Immature natural killer cell (primary cell): ENCODE measurements around the gene NFKB2. TPM values are rescaled to one million over a fixed set of nuclear protein-coding genes. Genes with fewer than 3 reads are reported as not detected.
A peak's percentile ranks its signal among the peaks of the same experiment; 100 is the strongest.

Experiments used
- DNase-seq, 3 donors: peaks; one replicate each; pipeline ENCODE4 v3.0.0; 2022; ENCODE audit warnings: mixed read lengths in 1 of 3
- H3K27ac Mint-ChIP-seq, 6 donors: one replicate each; pipeline ENCODE4 v1.8.0; 2020; ENCODE audit warnings: mixed read lengths in 6 of 6, mild to moderate bottlenecking in 5 of 6, inconsistent platforms in 4 of 6, moderate library complexity in 3 of 6
- H3K27me3 Mint-ChIP-seq, 3 donors: one replicate each; pipeline ENCODE4 v1.8.0; 2020 to 2021; ENCODE audit warnings: low read depth in 3 of 3, mild to moderate bottlenecking in 3 of 3, mixed read lengths in 3 of 3, moderate library complexity in 3 of 3, inconsistent platforms in 1 of 3
- H3K36me3 Mint-ChIP-seq, 3 donors: one replicate each; pipeline ENCODE4 v1.8.0; 2020; ENCODE audit warnings: mixed read lengths in 3 of 3, inconsistent platforms in 2 of 3, mild to moderate bottlenecking in 2 of 3
- H3K4me1 Mint-ChIP-seq, 2 donors: one replicate each; pipeline ENCODE4 v1.8.0; 2020; ENCODE audit warnings: inconsistent platforms in 2 of 2, mild to moderate bottlenecking in 2 of 2, mixed read lengths in 2 of 2, moderate library complexity in 1 of 2
- H3K4me3 Mint-ChIP-seq, 5 donors: one replicate each; pipeline ENCODE4 v1.8.0; 2020; ENCODE audit warnings: mild to moderate bottlenecking in 5 of 5, mixed read lengths in 5 of 5, inconsistent platforms in 3 of 5, moderate library complexity in 3 of 5
- H3K9me3 Mint-ChIP-seq, 6 donors: one replicate each; pipeline ENCODE4 v1.8.0; 2020; ENCODE audit warnings: mild to moderate bottlenecking in 6 of 6, mixed read lengths in 6 of 6, inconsistent platforms in 4 of 6, moderate library complexity in 3 of 6
- polyA plus RNA-seq, 3 donors: library from polyadenylated mRNA; unstranded; fragments of 300-500 nt; fragmentation: Illumina TruSeq; gene quantifications; one replicate each; pipeline ENCODE4 v1.2.3, GENCODE V29; 2021

NFKB2 gene
- polyA plus RNA-seq, 3 donors from 2014 or later = 3.6 to 11.4 (median 5.0) TPM

GRCh38 chr10:102449321-102450123 lies 54.0 kb downstream of the NFKB2 start:
- Mint-ChIP-seq H3K36me3 (no peaks in the 10 kb centered on the region), H3K9me3 (no peaks in the 10 kb centered on the region), H3K4me3 (peak overlapping the region; percentile 95 to 97 (median 96)), H3K4me1 (peaks cover 21 to 26% of the 10 kb centered on the region in 2 donors), H3K27me3 (peaks cover 0 to 7% (median 3%) of the 10 kb centered on the region in 3 donors), H3K27ac (peak overlapping the region; percentile 89 to 96 (median 96))
- DNase-seq = peak; percentile 78 to 85 (median 82)

DNA sequence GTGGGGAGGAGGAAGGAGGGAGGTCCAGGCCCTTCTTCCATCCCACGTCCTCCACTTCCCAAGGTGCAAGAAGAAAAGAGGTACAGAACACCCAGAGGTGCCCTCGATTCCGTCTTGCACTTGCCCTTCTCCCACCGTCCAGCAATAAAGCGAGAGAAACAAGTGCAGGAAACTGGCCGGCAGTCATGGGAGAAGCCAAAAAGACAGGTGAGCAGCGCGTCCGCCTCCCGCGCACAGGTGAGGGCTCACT lies 54.5 kb downstream of the NFKB2 start:
- DNase-seq = no peak
- Mint-ChIP-seq H3K4me1 (peaks cover 21 to 26% of the 10 kb centered on the region in 2 donors), H3K4me3 (peak overlapping the region; percentile 95 to 97 (median 96))

DNA sequence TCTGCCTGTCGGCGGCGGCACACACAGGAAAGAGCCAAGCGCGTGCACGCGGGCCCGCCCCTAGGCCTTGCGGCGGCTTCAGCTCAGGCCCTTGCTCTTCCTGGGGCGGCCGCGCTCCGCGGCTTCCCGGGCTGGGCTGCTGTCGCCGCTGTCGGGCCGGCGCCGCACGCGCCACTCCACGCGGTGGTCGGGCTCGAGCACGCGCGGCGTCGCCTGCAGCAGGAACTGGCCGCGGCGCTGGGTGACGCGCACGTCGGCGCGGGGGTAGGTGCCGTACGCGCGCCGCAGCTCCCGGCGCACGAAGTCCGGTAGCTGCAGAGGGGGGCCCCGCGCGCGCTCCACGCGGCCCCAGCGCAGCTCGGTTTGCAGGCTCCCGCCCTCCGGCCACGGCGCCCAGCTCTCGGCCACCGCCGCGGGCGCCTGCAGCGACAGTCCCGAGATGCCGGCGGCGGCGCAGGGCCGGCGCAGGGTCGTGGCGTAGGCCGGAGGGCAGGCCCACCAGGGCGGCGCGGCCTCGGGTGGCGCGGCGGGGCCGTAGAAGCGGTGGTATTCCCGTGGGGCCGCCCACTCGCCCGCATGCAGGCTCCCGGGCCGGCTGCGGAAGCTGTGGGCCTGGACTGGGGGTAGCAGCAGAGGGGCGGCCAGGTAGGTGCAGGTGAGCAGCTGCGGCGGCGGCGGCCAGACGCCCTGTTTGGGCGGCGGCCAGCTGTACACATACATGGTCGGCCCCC lies 55.0 kb downstream of the NFKB2 start:
- no peaks in the 10 kb centered on the region for H3K9me3 Mint-ChIP-seq
- peak overlapping the region; percentile 89 to 96 (median 96) for H3K27ac Mint-ChIP-seq
- peaks cover 0 to 7% (median 3%) of the 10 kb centered on the region in 3 donors for H3K27me3 Mint-ChIP-seq
- H3K4me1 Mint-ChIP-seq = peaks cover 21 to 26% of the 10 kb centered on the region in 2 donors
- peak; percentile 92 to 95 (median 94) for DNase-seq
- peak overlapping the region; percentile 95 to 97 (median 96) for H3K4me3 Mint-ChIP-seq
- no peaks in the 10 kb centered on the region for H3K36me3 Mint-ChIP-seq

More for the DNA sequence above, 54.5 kb downstream of the NFKB2 start:
- Mint-ChIP-seq H3K27ac (peak overlapping the region; percentile 89 to 96 (median 96)), H3K9me3 (no peaks in the 10 kb centered on the region), H3K36me3 (no peaks in the 10 kb centered on the region), H3K27me3 (peaks cover 0 to 7% (median 3%) of the 10 kb centered on the region in 3 donors)

- no peak for DNase-seq
- H3K36me3 Mint-ChIP-seq = no peaks in the 10 kb centered on the region
- H3K4me1 Mint-ChIP-seq = peaks cover 21 to 26% of the 10 kb centered on the region in 2 donors
- no peaks in the 10 kb centered on the region for H3K9me3 Mint-ChIP-seq
- peak within 1 kb of the TSS; percentile 80 to 97 (median 82) for H3K4me3 Mint-ChIP-seq
- H3K27ac Mint-ChIP-seq = peak within 1 kb of the TSS; percentile 71 to 89 (median 81)
- H3K27me3 Mint-ChIP-seq = peaks cover 0 to 7% (median 3%) of the 10 kb centered on the region in 3 donors
These were observed 55.8 kb downstream of the NFKB2 start, which contains the start of gene C10orf95 for GRCh38 chr10:102451105-102451969. Gene C10orf95, minus strand, starts transcription at chr10:102451543. Its CDS starts 450 bp downstream, at chr10:102451093.

Other genes with a start within 250 kb of the NFKB2 start
- gene NOLC1, start 243.3 kb upstream of the NFKB2 start, polyA plus RNA-seq = 10 to 100 TPM; 15.1 to 80.4 (median 29.4) TPM
- gene ELOVL3, start 169.4 kb upstream of the NFKB2 start, polyA plus RNA-seq = not detected
- gene PITX3, start 154.2 kb upstream of the NFKB2 start, polyA plus RNA-seq = not detected
- 10 to 100 TPM in 1 of 3 donors, 1 to 10 TPM in 2; 3.5 to 23.2 (median 7.3) TPM for gene GBF1, start 150.2 kb upstream of the NFKB2 start, polyA plus RNA-seq
- gene PSD, start 23.1 kb downstream of the NFKB2 start, polyA plus RNA-seq = 1 to 10 TPM; 1.2 to 2.2 (median 2.0) TPM
- 10 to 100 TPM; 39.5 to 43.9 (median 39.7) TPM for gene FBXL15, start 25.1 kb downstream of the NFKB2 start, polyA plus RNA-seq
- 10 to 100 TPM; 61.8 to 65.3 (median 63.3) TPM for gene CUEDC2, start 36.9 kb downstream of the NFKB2 start, polyA plus RNA-seq
- gene C10orf95, start 55.8 kb downstream of the NFKB2 start, polyA plus RNA-seq = under 1 TPM; 0.32 to 0.67 (median 0.59) TPM
- 100 to 1,000 TPM in 2 of 3 donors, 10 to 100 TPM in 1; 91.6 to 125 (median 115) TPM for gene ACTR1A, start 107.0 kb downstream of the NFKB2 start, polyA plus RNA-seq
- 1 to 10 TPM; 1.3 to 6.7 (median 2.1) TPM for gene SUFU, start 108.3 kb downstream of the NFKB2 start, polyA plus RNA-seq
- gene TRIM8, start 248.8 kb downstream of the NFKB2 start, polyA plus RNA-seq = 10 to 100 TPM; 30.5 to 78.8 (median 39.2) TPM